ENCODE data around the gene PALM.

PALM gene

GRCh38 chr19:674282-675151, 34.2 kb upstream of the PALM start:
- DNase-seq (ENCODE audit: insufficient read length, low spot score) (no peak), FAIRE-seq (no peak)
- no peak for TF ChIP-seq POLR2A (IDR thresholded peaks at IDR 0.05; ENCODE audit: low read depth, low read length)

GRCh38 chr19:676007-676338, 32.8 kb upstream of the PALM start:
- TF ChIP-seq POLR2A (IDR thresholded peaks at IDR 0.05; ENCODE audit: low read depth, low read length), result no peak
- DNase-seq (ENCODE audit: insufficient read length, low spot score) (no peak), FAIRE-seq (no peak)

- DNase-seq (ENCODE audit: insufficient read length, low spot score) (no peak), FAIRE-seq (no peak)
- peak; percentile 90 for TF ChIP-seq POLR2A (IDR thresholded peaks at IDR 0.05; ENCODE audit: low read depth, low read length)
Observed at GRCh38 chr19:676339-677105, 32.2 kb upstream of the PALM start, which contains the start of gene FSTL3. Gene FSTL3, plus strand, starts transcription at chr19:676392. Its CDS starts 32 bp downstream, at chr19:676424.

GRCh38 chr19:677201-677600, 31.5 kb upstream of the PALM start:
- TF ChIP-seq POLR2A (IDR thresholded peaks at IDR 0.05; ENCODE audit: low read depth, low read length), result no peak
- DNase-seq (ENCODE audit: insufficient read length, low spot score) (peak; percentile 95), FAIRE-seq (no peak)

- TF ChIP-seq POLR2A (IDR thresholded peaks at IDR 0.05; ENCODE audit: low read depth, low read length), result no peak
- DNase-seq (ENCODE audit: insufficient read length, low spot score) (peak; percentile 83), FAIRE-seq (no peak)
Observed at GRCh38 chr19:677601-678436, 30.9 kb upstream of the PALM start.

GRCh38 chr19:678791-679388, 29.8 kb upstream of the PALM start:
- TF ChIP-seq POLR2A (IDR thresholded peaks at IDR 0.05; ENCODE audit: low read depth, low read length), result 0 out of 2 replicates have a peak, but pooled peaks have one; percentile 10
- no peak for DNase-seq (ENCODE audit: insufficient read length, low spot score)
- no peak for FAIRE-seq

GRCh38 chr19:679418-680286, 29.1 kb upstream of the PALM start:
- DNase-seq (ENCODE audit: insufficient read length, low spot score), result peak; percentile 78
- TF ChIP-seq POLR2A (IDR thresholded peaks at IDR 0.05; ENCODE audit: low read depth, low read length), result peak; percentile 25; the same call in 1 of the 2 replicates
- no peak for FAIRE-seq

GRCh38 chr19:680287-681028, 28.3 kb upstream of the PALM start:
- DNase-seq (ENCODE audit: insufficient read length, low spot score) (peak; percentile 97), FAIRE-seq (no peak)
- peak; percentile 80 for TF ChIP-seq POLR2A (IDR thresholded peaks at IDR 0.05; ENCODE audit: low read depth, low read length)

- FAIRE-seq (no peak), DNase-seq (ENCODE audit: insufficient read length, low spot score) (peak; percentile 84)
- TF ChIP-seq POLR2A (IDR thresholded peaks at IDR 0.05; ENCODE audit: low read depth, low read length), result no peak
Observed at GRCh38 chr19:681029-682019, 27.4 kb upstream of the PALM start.

GRCh38 chr19:682678-683320, 25.9 kb upstream of the PALM start:
- FAIRE-seq (no peak), DNase-seq (ENCODE audit: insufficient read length, low spot score) (no peak)
- TF ChIP-seq POLR2A (IDR thresholded peaks at IDR 0.05; ENCODE audit: low read depth, low read length), result no peak

Data from H54 (cell line).